Osteocyte (in vitro differentiated cells): ENCODE measurements around the gene PLEKHH1. TPM values are rescaled to one million over a fixed set of nuclear protein-coding genes. Genes with fewer than 3 reads are reported as not detected.

Source experiments
- DNase-seq: peaks from one replicate; pipeline ENCODE4 v3.0.0; 2021; ENCODE audit warnings: mixed read lengths; ENCODE audit not compliant: unreplicated experiment; ENCODE audit errors: extremely low spot score
- H3K27ac Mint-ChIP-seq: one replicate; pipeline ENCODE4 v1.8.0; 2021; ENCODE audit warnings: mild to moderate bottlenecking, mixed read lengths; ENCODE audit not compliant: unreplicated experiment
- H3K27me3 Mint-ChIP-seq: one replicate; pipeline ENCODE4 v1.8.0; 2021; ENCODE audit warnings: mixed read lengths; ENCODE audit not compliant: unreplicated experiment
- H3K36me3 Mint-ChIP-seq: one replicate; pipeline ENCODE4 v1.8.0; 2021; ENCODE audit warnings: mixed read lengths; ENCODE audit not compliant: unreplicated experiment
- H3K4me1 Mint-ChIP-seq: one replicate; pipeline ENCODE4 v1.8.0; 2021; ENCODE audit warnings: mixed read lengths; ENCODE audit not compliant: unreplicated experiment
- H3K4me3 Mint-ChIP-seq: one replicate; pipeline ENCODE4 v1.8.0; 2021; ENCODE audit warnings: mild to moderate bottlenecking, moderate library complexity, mixed read lengths; ENCODE audit not compliant: unreplicated experiment
- H3K9me3 Mint-ChIP-seq: one replicate; pipeline ENCODE4 v1.8.0; 2021; ENCODE audit warnings: mixed read lengths; ENCODE audit not compliant: unreplicated experiment
- CTCF ChIP-seq: fragments of 200-600 bp; sonication (generic); IDR thresholded peaks from 2 replicates; pipeline ENCODE4 v1.5.0; 2021; ENCODE audit warnings: antibody characterized with exemption, mild to moderate bottlenecking, moderate library complexity
- total RNA-seq: library from RNA; stranded (reverse); gene quantifications from 2 replicates; pipeline ENCODE4 v1.2.1, GENCODE V29; 2021

PLEKHH1 gene
- total RNA-seq, 1 donor from 2014 or later: 1.0 TPM

- Mint-ChIP-seq H3K27me3 (peaks cover 6% of the 10 kb centered on the region), H3K4me3 (no peak overlapping the region), H3K9me3 (no peaks in the 10 kb centered on the region), H3K36me3 (no peaks in the 10 kb centered on the region), H3K4me1 (no peaks in the 10 kb centered on the region), H3K27ac (no peak overlapping the region)
- DNase-seq: no peak
- no peak for TF ChIP-seq CTCF
Measured at GRCh38 chr14:67567654-67568053, 34.6 kb downstream of the PLEKHH1 start.

GRCh38 chr14:67569011-67569650 is 36.0 kb downstream of the PLEKHH1 start:
- H3K9me3 Mint-ChIP-seq: no peaks in the 10 kb centered on the region
- H3K4me3 Mint-ChIP-seq: no peak overlapping the region
- DNase-seq: no peak
- H3K36me3 Mint-ChIP-seq: no peaks in the 10 kb centered on the region
- H3K27me3 Mint-ChIP-seq: peaks cover 6% of the 10 kb centered on the region
- TF ChIP-seq CTCF: no peak
- H3K27ac Mint-ChIP-seq: no peak overlapping the region
- no peaks in the 10 kb centered on the region for H3K4me1 Mint-ChIP-seq

- peaks cover 6% of the 10 kb centered on the region for H3K27me3 Mint-ChIP-seq
- H3K4me1 Mint-ChIP-seq: no peaks in the 10 kb centered on the region
- H3K9me3 Mint-ChIP-seq: no peaks in the 10 kb centered on the region
- no peaks in the 10 kb centered on the region for H3K36me3 Mint-ChIP-seq
- no peak overlapping the region for H3K27ac Mint-ChIP-seq
- TF ChIP-seq CTCF: no peak
- no peak overlapping the region for H3K4me3 Mint-ChIP-seq
- DNase-seq: no peak
Measured at GRCh38 chr14:67569651-67570290, 36.7 kb downstream of the PLEKHH1 start.

- Mint-ChIP-seq H3K4me3 (no peak overlapping the region), H3K9me3 (no peaks in the 10 kb centered on the region), H3K27me3 (peaks cover 6% of the 10 kb centered on the region), H3K36me3 (no peaks in the 10 kb centered on the region), H3K4me1 (no peaks in the 10 kb centered on the region), H3K27ac (no peak overlapping the region)
- TF ChIP-seq CTCF: no peak
- no peak for DNase-seq
Measured at GRCh38 chr14:67570453-67570852, 37.4 kb downstream of the PLEKHH1 start.

- Mint-ChIP-seq H3K27me3 (peaks cover 6% of the 10 kb centered on the region), H3K4me3 (no peak overlapping the region), H3K4me1 (no peaks in the 10 kb centered on the region), H3K27ac (no peak overlapping the region), H3K36me3 (no peaks in the 10 kb centered on the region), H3K9me3 (no peaks in the 10 kb centered on the region)
- TF ChIP-seq CTCF: peak; percentile 86
- DNase-seq: no peak
Measured at GRCh38 chr14:67571275-67571990, 38.3 kb downstream of the PLEKHH1 start.
